ENCODE measurements around the gene NFIC.

NFIC gene

DNA sequence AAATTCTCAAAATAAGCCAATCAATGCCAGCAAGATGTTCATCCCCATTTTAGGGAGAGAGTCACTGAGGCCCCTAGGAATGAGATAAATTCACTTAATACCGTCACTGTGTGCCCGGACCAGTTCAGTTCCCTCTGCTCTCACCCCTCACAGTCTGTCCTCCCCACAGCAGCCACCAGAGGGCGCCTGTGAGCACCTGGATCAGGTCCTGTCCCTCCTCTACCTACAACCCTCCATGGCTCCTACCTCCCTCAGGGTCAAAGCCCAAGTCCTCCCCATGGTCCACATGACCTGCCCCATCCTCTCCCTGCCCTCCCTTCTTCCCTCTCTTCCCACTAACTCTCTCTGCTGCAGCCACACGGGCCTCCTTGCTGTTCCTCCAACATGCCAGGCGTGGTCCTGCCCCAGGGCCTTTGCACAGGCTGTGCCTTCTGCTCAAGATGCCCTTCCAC is 42.0 kb upstream of the NFIC start:
- Histone ChIP-seq H3K27me3 (ENCODE audit: insufficient read depth, low read length) (no peaks in the 10 kb centered on the region), H2AFZ (ENCODE audit: low read length) (no peak overlapping the region), H3K4me2 (ENCODE audit: low read length) (no peak overlapping the region), H3K79me2 (ENCODE audit: insufficient read depth, low read length) (no peaks in the 10 kb centered on the region), H3K9me2 (ENCODE audit: low read depth, low read length) (no peaks in the 10 kb centered on the region), H3K4me3 (ENCODE audit: low read depth, low read length, poor library complexity, severe bottlenecking) (no peak overlapping the region), H3F3A (ENCODE audit: insufficient read depth, low read length) (no peaks in the 10 kb centered on the region), H3K9ac (ENCODE audit: low read length) (no peak overlapping the region), H3K9me3 (ENCODE audit: low read length) (no peaks in the 10 kb centered on the region), H3K4me1 (ENCODE audit: insufficient read depth, low read length, severe bottlenecking) (no peaks in the 10 kb centered on the region), H4K20me1 (ENCODE audit: insufficient read depth, low read length) (no peaks in the 10 kb centered on the region), H3K27ac (ENCODE audit: low read depth, low read length, poor library complexity, severe bottlenecking) (no peak overlapping the region), H3K36me3 (ENCODE audit: insufficient read depth, low read length) (no peaks in the 10 kb centered on the region)
- TF ChIP-seq, protein P1, sequence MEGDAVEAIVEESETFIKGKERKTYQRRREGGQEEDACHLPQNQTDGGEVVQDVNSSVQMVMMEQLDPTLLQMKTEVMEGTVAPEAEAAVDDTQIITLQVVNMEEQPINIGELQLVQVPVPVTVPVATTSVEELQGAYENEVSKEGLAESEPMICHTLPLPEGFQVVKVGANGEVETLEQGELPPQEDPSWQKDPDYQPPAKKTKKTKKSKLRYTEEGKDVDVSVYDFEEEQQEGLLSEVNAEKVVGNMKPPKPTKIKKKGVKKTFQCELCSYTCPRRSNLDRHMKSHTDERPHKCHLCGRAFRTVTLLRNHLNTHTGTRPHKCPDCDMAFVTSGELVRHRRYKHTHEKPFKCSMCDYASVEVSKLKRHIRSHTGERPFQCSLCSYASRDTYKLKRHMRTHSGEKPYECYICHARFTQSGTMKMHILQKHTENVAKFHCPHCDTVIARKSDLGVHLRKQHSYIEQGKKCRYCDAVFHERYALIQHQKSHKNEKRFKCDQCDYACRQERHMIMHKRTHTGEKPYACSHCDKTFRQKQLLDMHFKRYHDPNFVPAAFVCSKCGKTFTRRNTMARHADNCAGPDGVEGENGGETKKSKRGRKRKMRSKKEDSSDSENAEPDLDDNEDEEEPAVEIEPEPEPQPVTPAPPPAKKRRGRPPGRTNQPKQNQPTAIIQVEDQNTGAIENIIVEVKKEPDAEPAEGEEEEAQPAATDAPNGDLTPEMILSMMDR (IDR thresholded peaks at IDR 0.05; ENCODE audit: low read length), result peak; percentile 65
- no peak for TF ChIP-seq EZH2 (IDR thresholded peaks at IDR 0.05; ENCODE audit: borderline replicate concordance, low read length)

DNA sequence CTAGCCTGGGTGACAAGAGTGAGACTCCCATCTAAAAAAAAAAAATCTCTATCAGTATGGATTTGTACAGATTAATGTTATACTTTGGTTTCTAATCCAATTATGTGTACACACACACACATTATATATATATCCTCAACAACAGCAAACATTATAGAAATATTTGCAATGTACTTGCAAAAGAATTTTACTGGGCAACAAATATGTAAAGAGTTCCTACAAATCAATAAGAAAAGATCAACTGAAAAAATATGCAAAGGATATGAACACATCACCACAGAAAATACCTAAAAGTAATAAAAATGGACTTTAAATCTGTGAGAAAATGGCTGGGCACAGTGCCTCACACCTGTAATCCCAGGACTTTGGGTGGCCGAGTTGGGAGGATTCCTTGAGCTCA is 40.9 kb upstream of the NFIC start:
- no peaks in the 10 kb centered on the region for H3K4me1 ChIP-seq (ENCODE audit: insufficient read depth, low read length, severe bottlenecking)
- H3K9ac ChIP-seq (ENCODE audit: low read length), result no peak overlapping the region
- H3K79me2 ChIP-seq (ENCODE audit: insufficient read depth, low read length), result no peaks in the 10 kb centered on the region
- H3K36me3 ChIP-seq (ENCODE audit: insufficient read depth, low read length), result no peaks in the 10 kb centered on the region
- H4K20me1 ChIP-seq (ENCODE audit: insufficient read depth, low read length), result no peaks in the 10 kb centered on the region
- no peak for TF ChIP-seq EZH2 (IDR thresholded peaks at IDR 0.05; ENCODE audit: borderline replicate concordance, low read length)
- TF ChIP-seq, protein P1 (IDR thresholded peaks at IDR 0.05; ENCODE audit: low read length), result no peak
- H3K9me3 ChIP-seq (ENCODE audit: low read length), result no peaks in the 10 kb centered on the region
- no peaks in the 10 kb centered on the region for H3K9me2 ChIP-seq (ENCODE audit: low read depth, low read length)
- no peaks in the 10 kb centered on the region for H3F3A ChIP-seq (ENCODE audit: insufficient read depth, low read length)
- 0 out of 2 replicates have a peak, but pooled peaks cover 6% of the 10 kb centered on the region for H3K27me3 ChIP-seq (ENCODE audit: insufficient read depth, low read length)
- H3K27ac ChIP-seq (ENCODE audit: low read depth, low read length, poor library complexity, severe bottlenecking), result no peak overlapping the region
- no peak overlapping the region for H3K4me2 ChIP-seq (ENCODE audit: low read length)
- no peak overlapping the region for H2AFZ ChIP-seq (ENCODE audit: low read length)
- H3K4me3 ChIP-seq (ENCODE audit: low read depth, low read length, poor library complexity, severe bottlenecking), result no peak overlapping the region

DNA sequence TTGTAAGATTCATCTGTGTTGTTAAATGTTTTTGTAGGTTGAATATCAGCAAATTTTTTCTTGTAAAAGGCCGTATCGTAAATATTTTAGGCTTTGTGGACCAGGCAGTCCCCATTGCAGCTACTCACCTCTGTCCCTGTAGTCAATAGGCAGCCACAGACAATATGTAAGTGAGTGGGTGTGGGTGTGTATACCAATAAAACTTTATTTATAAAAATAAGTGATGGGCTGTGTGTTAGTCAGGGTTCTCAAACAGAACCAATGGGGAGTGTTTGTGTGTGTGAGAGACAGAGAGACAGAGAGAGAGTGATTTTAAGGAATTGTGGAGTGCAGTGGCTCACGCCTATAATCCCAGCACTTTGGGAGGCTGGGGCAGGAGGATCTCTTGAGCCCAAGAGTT is 37.6 kb upstream of the NFIC start:
- Histone ChIP-seq H3K36me3 (ENCODE audit: insufficient read depth, low read length) (no peaks in the 10 kb centered on the region), H4K20me1 (ENCODE audit: insufficient read depth, low read length) (no peaks in the 10 kb centered on the region), H3K9me2 (ENCODE audit: low read depth, low read length) (no peaks in the 10 kb centered on the region), H3K4me3 (ENCODE audit: low read depth, low read length, poor library complexity, severe bottlenecking) (no peak overlapping the region), H3K9ac (ENCODE audit: low read length) (no peak overlapping the region), H3K27ac (ENCODE audit: low read depth, low read length, poor library complexity, severe bottlenecking) (no peak overlapping the region), H3K9me3 (ENCODE audit: low read length) (no peaks in the 10 kb centered on the region), H3K4me2 (ENCODE audit: low read length) (no peak overlapping the region), H3K4me1 (ENCODE audit: insufficient read depth, low read length, severe bottlenecking) (no peaks in the 10 kb centered on the region), H3F3A (ENCODE audit: insufficient read depth, low read length) (no peaks in the 10 kb centered on the region), H2AFZ (ENCODE audit: low read length) (no peak overlapping the region), H3K79me2 (ENCODE audit: insufficient read depth, low read length) (no peaks in the 10 kb centered on the region), H3K27me3 (ENCODE audit: insufficient read depth, low read length) (0 out of 2 replicates have a peak, but pooled peaks cover 6% of the 10 kb centered on the region)
- no peak for TF ChIP-seq EZH2 (IDR thresholded peaks at IDR 0.05; ENCODE audit: borderline replicate concordance, low read length)
- TF ChIP-seq, protein P1 (IDR thresholded peaks at IDR 0.05; ENCODE audit: low read length), result no peak

Data from OCI-LY1 (cell line).